K562 (cell line): ENCODE measurements around the gene P2RX1. TPM values are rescaled to one million over a fixed set of nuclear protein-coding genes. Genes with fewer than 3 reads are reported as not detected.

Source experiments
- ATAC-seq: fragments of 200-7000 bp; cut with Tn5 transposase; 3 replicates; pipeline ENCODE4 v1.9.1; 2020; ENCODE audit warnings: moderate library complexity
- BruUV-seq: library from RNA; stranded (reverse); fragments of 400-500 nt; replicated peaks from 2 replicates; lab custom pipeline; 2021; lab: Mats Ljungman, UMichigan
- CTCF ChIA-PET: fragments of 300-600 bp; formaldehyde crosslinking; extraction: SDS; loops from one replicate; lab custom pipeline; 2021; ENCODE audit warnings: low intra/inter-chr PET ratio; lab: Yijun Ruan, JAX
- POLR2A ChIA-PET: fragments of 300-600, 350-650 bp; sonication (Branson Sonifier 250); formaldehyde crosslinking; extraction: SDS; loops from one replicate; lab custom pipeline; 2021; ENCODE audit warnings: antibody characterized with exemption, inconsistent platforms; lab: Yijun Ruan, JAX
- DNase-seq, 4 experiments: peaks; one replicate each; pipeline versions ENCODE4 v3.0.0 to v3.0.0-alpha.2; 2011 to 2018; ENCODE audit warnings: low spot score in 3 of 4, mixed read lengths in 3 of 4; ENCODE audit errors: extremely low read depth in 1 of 4
- FAIRE-seq: peaks from 2 replicates; lab custom pipeline; 2011; peaks lifted over from hg19 to GRCh38; lab: Jason Lieb, UNC
- H2AFZ ChIP-seq: 2 replicates; pipeline ENCODE4 v1.6.0; 2011; ENCODE audit warnings: low read depth, low read length, control low read depth, inconsistent platforms
- H3K27ac ChIP-seq: fragments of 200-600 bp; 3 replicates; pipeline ENCODE4 v1.8.0; 2011; ENCODE audit warnings: low read depth, mild to moderate bottlenecking, control low read depth, inconsistent platforms, low read length, moderate library complexity, mixed read lengths; ENCODE audit errors: extremely low read depth
- H3K27me3 ChIP-seq, 2 experiments: fragments of 300-600 bp in 1 of 2; 2 replicates in 1 of 2; 3 replicates in 1 of 2; pipeline versions ENCODE4 v1.6.0 to v1.8.0; 2011; ENCODE audit warnings: inconsistent platforms in 2 of 2, low read length in 2 of 2, mild to moderate bottlenecking in 1 of 2, mixed read lengths in 1 of 2, moderate library complexity in 1 of 2; ENCODE audit not compliant: control insufficient read depth in 2 of 2, insufficient read depth in 2 of 2
- H3K36me3 ChIP-seq: fragments of 300-600 bp; 3 replicates; pipeline ENCODE4 v1.8.0; 2011; ENCODE audit warnings: mild to moderate bottlenecking, low read length, inconsistent platforms; ENCODE audit not compliant: control insufficient read depth, insufficient read depth
- H3K4me1 ChIP-seq, 2 experiments: fragments of 200-600 bp in 1 of 2; replicated peaks in 1 of 2; 2 replicates in 1 of 2; 3 replicates in 1 of 2; pipeline versions ENCODE4 v1.5.1 to v1.8.0; 2011; ENCODE audit warnings: inconsistent platforms in 2 of 2, low read length in 2 of 2, mild to moderate bottlenecking in 1 of 2, mixed read lengths in 1 of 2, moderate library complexity in 1 of 2; ENCODE audit not compliant: control insufficient read depth in 2 of 2, insufficient read depth in 2 of 2
- H3K4me2 ChIP-seq: 2 replicates; pipeline ENCODE4 v1.6.1; 2011; ENCODE audit warnings: low read length, control low read depth, inconsistent platforms, mixed read lengths; ENCODE audit not compliant: insufficient read depth
- H3K4me3 ChIP-seq: fragments of 200-600 bp; sonication (generic), shearing (Covaris generic); 2 replicates; pipeline ENCODE4 v1.5.1; 2016; ENCODE audit warnings: control low read depth, inconsistent platforms
- H3K79me2 ChIP-seq: fragments of 200-600 bp; 3 replicates; pipeline ENCODE4 v1.8.0; 2011; ENCODE audit warnings: low read length, inconsistent platforms; ENCODE audit not compliant: control insufficient read depth, insufficient read depth
- H3K9ac ChIP-seq, 2 experiments: 2 replicates each; pipeline versions ENCODE4 v1.6.0 to v1.6.1; 2011; ENCODE audit warnings: low read depth in 2 of 2, low read length in 2 of 2, control low read depth in 1 of 2, inconsistent platforms in 1 of 2, mild to moderate bottlenecking in 1 of 2, mixed read lengths in 1 of 2; ENCODE audit not compliant: insufficient read depth in 1 of 2
- H3K9me1 ChIP-seq: one replicate; pipeline ENCODE4 v1.6.0; 2011; ENCODE audit warnings: inconsistent platforms, mild to moderate bottlenecking, low read length, moderate library complexity; ENCODE audit not compliant: control insufficient read depth, insufficient read depth
- H3K9me3 ChIP-seq: replicated peaks from 2 replicates; pipeline ENCODE4 v1.5.1; 2011; ENCODE audit warnings: low read depth, low read length, inconsistent platforms; ENCODE audit not compliant: control insufficient read depth, insufficient read depth
- H4K20me1 ChIP-seq: replicated peaks from 2 replicates; pipeline ENCODE4 v1.6.1; 2011; ENCODE audit warnings: low read length, inconsistent platforms, mixed read lengths; ENCODE audit not compliant: control insufficient read depth, insufficient read depth
- ARNT ChIP-seq, 2 experiments: fragments of 450-650 bp; IDR thresholded peaks; 2 replicates each; pipeline ENCODE4 v1.6.1; 2016; ENCODE audit warnings: mild to moderate bottlenecking in 1 of 2
- BRD4 ChIP-seq: fragments of 200-600 bp; sonication (generic); IDR thresholded peaks from 2 replicates; pipeline ENCODE4 v1.6.1; 2017; ENCODE audit warnings: inconsistent platforms
- NRF1 ChIP-seq, 2 experiments: fragments of 450-650 bp; IDR thresholded peaks in 1 of 2; conservative IDR thresholded peaks in 1 of 2; 2 replicates each; pipeline ENCODE4 v1.6.1; 2014; ENCODE audit warnings: mild to moderate bottlenecking in 2 of 2
- POLR2AphosphoS5 ChIP-seq: IDR thresholded peaks from 2 replicates; pipeline ENCODE4 v1.6.1; 2011; ENCODE audit warnings: mild to moderate bottlenecking, low read depth, low read length, moderate library complexity; ENCODE audit not compliant: control insufficient read depth, insufficient read depth
- RBM22 ChIP-seq: fragments of 200-400 bp; formaldehyde crosslinking; IDR thresholded peaks from 2 replicates; pipeline ENCODE4 v1.6.1; 2018; ENCODE audit warnings: low read length, low read depth; ENCODE audit not compliant: poor library complexity, severe bottlenecking
- ZBTB33 ChIP-seq: sonication (generic); formaldehyde crosslinking; IDR thresholded peaks from 2 replicates; pipeline ENCODE4 v1.8.1; 2023; ENCODE audit warnings: mild to moderate bottlenecking, missing genetic modification reagents
- ZNF511 ChIP-seq: sonication (generic); formaldehyde crosslinking; IDR thresholded peaks from 2 replicates; pipeline ENCODE4 v1.8.0; 2022; ENCODE audit warnings: mild to moderate bottlenecking, missing genetic modification reagents
- ZNF518B ChIP-seq: fragments of 250-450 bp; sonication (Bioruptor Pico); IDR thresholded peaks from 2 replicates; pipeline ENCODE4 v1.5.0; 2021; ENCODE audit warnings: mild to moderate bottlenecking, moderate library complexity
- ZNF780A ChIP-seq: fragments of 250-450 bp; sonication (Bioruptor Pico); IDR thresholded peaks from 2 replicates; pipeline ENCODE4 v1.5.0; 2021; ENCODE audit warnings: mild to moderate bottlenecking
- WGBS: fragments of 100-300 bp; shearing (Covaris generic); methylation state at CpG from one replicate; pipeline ENCODE4 v1.1.6; 2016; ENCODE audit warnings: low coverage, mixed read lengths; ENCODE audit not compliant: insufficient coverage; ENCODE audit errors: missing lambda C conversion rate; 5-methylcytosine and 5-hydroxymethylcytosine counted together
- in situ Hi-C: fragments of 300-500 bp; cut with MboI; formaldehyde crosslinking; loops from 4 replicates; pipeline ENCODE4 v1.15.0; 2018; ENCODE audit warnings: inconsistent platforms, mixed read lengths
- intact Hi-C: fragments of 100-400 bp; cut with micrococcal nuclease; formaldehyde crosslinking; loops from 2 replicates; pipeline ENCODE4 v1.14.2; 2022
- polyA plus RNA-seq, 8 experiments: library from polyadenylated mRNA; depleted of rRNA in 4 of 8; stranded (reverse) in 5 of 8; unstranded in 3 of 8; fragments of >200 nt; fragmentation: Nextera tagmentation in 2 of 8; fragmentation: Illumina TruSeq in 1 of 8; extraction: Ambion mirVana in 2 of 8; extraction: Trizol in 1 of 8; gene quantifications; 2 replicates each; pipeline versions ENCODE4 v1.2.1 to v1.2.3, GENCODE V29; 2011 to 2014; ENCODE audit warnings: inconsistent platforms in 1 of 8, missing spikeins in 1 of 8
- total RNA-seq, 7 experiments: library from RNA; depleted of rRNA in 6 of 7; stranded (reverse); fragments of >200 nt in 6 of 7; fragmentation: Illumina TruSeq in 2 of 7; extraction: Trizol in 2 of 7; gene quantifications; 2 replicates each; pipeline versions ENCODE4 v1.2.1 to v1.2.3, GENCODE V29; 2011 to 2021; ENCODE audit warnings: low replicate concordance in 1 of 7

P2RX1 gene
- total and polyA plus RNA-seq, 9 of the 15 experiments (the other 6 are each of a cell fraction or from before 2014, with no cell fraction given), result 0.27 to 20.3 (median 10.3) TPM

- no peak overlapping the region for H3K4me3 ChIP-seq
- no peak overlapping the region for H3K27ac ChIP-seq
- no peak for ATAC-seq
- DNase-seq, result no peak
- peaks cover 19 to 38% of the 10 kb centered on the region in 2 experiments for H3K4me1 ChIP-seq
- H3K27me3 ChIP-seq, result no peaks in the 10 kb centered on the region
- in situ Hi-C loops (no loop called here), intact Hi-C loops (no loop called here)
- H4K20me1 ChIP-seq, result no peaks in the 10 kb centered on the region; the same call in 1 of the 2 replicates
- no peaks in the 10 kb centered on the region for H3K9me1 ChIP-seq
- H3K36me3 ChIP-seq, result peaks cover 6% of the 10 kb centered on the region; the same call in 1 of the 3 replicates
- H3K4me2 ChIP-seq, result no peak overlapping the region
- H3K9ac ChIP-seq, result peak overlapping the region in 1 of 2 experiments; percentile 31; a peak in 1 of 4 replicates
- H3K9me3 ChIP-seq, result no peaks in the 10 kb centered on the region
- no peak for FAIRE-seq
- H3K79me2 ChIP-seq, result peaks cover 9% of the 10 kb centered on the region
- ChIA-PET POLR2A (interaction anchor here (0.6 kb wide), 2 partner anchors 11 to 503 kb away, joined by 3 to 4 read pairs; no protein-coding TSS in a partner anchor), CTCF (no interaction called here)
- no TSS peak for BruUV-seq
- 44% methylated on average over 16 of the region's 16 CpGs for WGBS
- H2AFZ ChIP-seq, result no peak overlapping the region
- TF ChIP-seq NRF1 (conservative IDR thresholded peaks at IDR 0.05 in 1 of 2, IDR thresholded peaks at IDR 0.05 in 1 of 2) (peak in 1 of 2 experiments; percentile 47; a peak in 2 of 4 replicates), ARNT (IDR thresholded peaks at IDR 0.05) (no peak), ZNF780A (no peak), ZNF518B (no peak), BRD4 (no peak), RBM22 (peak; percentile 2), ZBTB33 (CRISPR knock-in tag) (peak; percentile 81), POLR2AphosphoS5 (no peak), ZNF511 (CRISPR knock-in tag) (no peak)
- TF ChIP-seq, all 486 proteins: peak for 3
These were observed 4.7 kb upstream of the P2RX1 start for GRCh38 chr17:3921006-3921405.
